ENCODE measurements around the gene ETV3. TPM values are rescaled to one million over a fixed set of nuclear protein-coding genes. Genes with fewer than 3 reads are reported as not detected.

Gene ETV3
- total and polyA plus RNA-seq, 10 of the 15 experiments (the other 5 are each of a cell fraction or from before 2014, with no cell fraction given), result 1.7 to 13.8 (median 7.2) TPM

DNA sequence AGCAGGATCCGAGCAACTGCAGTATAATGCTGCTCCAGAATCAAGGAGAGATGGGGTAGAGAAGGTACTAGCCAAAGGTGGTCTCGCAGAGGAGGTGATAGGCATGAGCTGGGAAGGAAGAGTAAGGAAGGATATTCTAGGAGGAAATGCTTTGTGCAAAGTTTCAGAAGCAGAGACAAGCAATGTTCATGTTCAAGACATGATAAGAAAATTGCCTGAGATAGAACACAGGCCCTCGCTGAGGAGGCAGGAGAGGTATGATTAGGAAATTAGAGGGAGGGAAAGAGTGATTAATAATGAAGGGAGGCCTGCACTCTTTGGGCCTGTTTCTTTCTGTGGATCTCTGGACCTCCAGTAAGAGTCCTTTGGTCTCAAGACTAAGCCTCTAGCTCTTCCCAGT is 12.9 kb upstream of the ETV3 start:
- Histone ChIP-seq H3K4me1 (ENCODE audit: control insufficient read depth, insufficient read depth, low read length) (peaks cover 9% of the 10 kb centered on the region), H3K27ac (ENCODE audit: control insufficient read depth, insufficient read depth) (no peak overlapping the region), H3K4me2 (ENCODE audit: control insufficient read depth, insufficient read depth) (no peak overlapping the region), H4K20me1 (ENCODE audit: control insufficient read depth, insufficient read depth) (no peaks in the 10 kb centered on the region), H2AFZ (ENCODE audit: control insufficient read depth, low read depth, low read length) (no peak overlapping the region), H3K9me3 (replicated peaks; ENCODE audit: control insufficient read depth, insufficient read depth, low read length) (no peaks in the 10 kb centered on the region), H3K79me2 (ENCODE audit: control insufficient read depth, insufficient read depth, low read length) (no peaks in the 10 kb centered on the region), H3K9ac (ENCODE audit: control insufficient read depth, insufficient read depth, low read length) (no peak overlapping the region), H3K27me3 (replicated peaks in 1 of 2; ENCODE audit: control insufficient read depth in 2 of 2, insufficient read depth in 2 of 2, low read length in 1 of 2) (no peaks in the 10 kb centered on the region), H3K36me3 (ENCODE audit: control insufficient read depth in 2 of 2, insufficient read depth in 2 of 2, low read length in 1 of 2) (no peaks in the 10 kb centered on the region), H3K4me3 (no peak overlapping the region)
- SMC1A ChIA-PET (ENCODE audit: uncharacterized antibody, unreplicated experiment), result interaction anchor here (0.7 to 14.0 kb wide), 2 partner anchors 9 to 64 kb away, joined by 3 to 383 read pairs; no protein-coding TSS in a partner anchor
- intact Hi-C loops (cut with micrococcal nuclease; ENCODE audit: unreplicated experiment), result loop anchor here (10.0 kb wide), 1 partner anchor 236 kb away; no protein-coding TSS in a partner anchor
- TF ChIP-seq KLF5 (IDR thresholded peaks at IDR 0.05; ENCODE audit: partially characterized antibody) (no peak), KDM1A (IDR thresholded peaks at IDR 0.05; ENCODE audit: borderline replicate concordance) (no peak), TARDBP (IDR thresholded peaks at IDR 0.05; ENCODE audit: borderline replicate concordance) (no peak), CBFB (IDR thresholded peaks at IDR 0.05; ENCODE audit: low read depth) (no peak), TAF1 (IDR thresholded peaks at IDR 0.05; ENCODE audit: borderline replicate concordance, low read depth, low read length) (no peak), SIX5 (IDR thresholded peaks at IDR 0.05; ENCODE audit: low read depth, low read length, severe bottlenecking) (no peak), EZH2 (IDR thresholded peaks at IDR 0.05; ENCODE audit: borderline replicate concordance, control insufficient read depth, low read depth, low read length) (no peak), FOXK2 (IDR thresholded peaks at IDR 0.05) (no peak), ASH2L (IDR thresholded peaks at IDR 0.05; ENCODE audit: borderline replicate concordance, low read depth) (no peak), RAD51 (IDR thresholded peaks at IDR 0.05) (no peak), CREM (IDR thresholded peaks at IDR 0.05; ENCODE audit: low read depth) (no peak)
- no peak for ATAC-seq
- no peak for DNase-seq (ENCODE audit: low read depth, low spot score)
- in situ Hi-C loops (cut with MboI), result loop anchor here (5.0 kb wide), 1 partner anchor 59 kb away; no protein-coding TSS in a partner anchor
- RAD21 ChIA-PET (ENCODE audit: unreplicated experiment), result interaction anchor here (14.0 kb wide), 1 partner anchor 62 kb away, joined by 442 read pairs; no protein-coding TSS in a partner anchor
- FAIRE-seq, result no peak
- CTCF ChIA-PET, result interaction anchor here (18.4 kb wide), 1 partner anchor 66 kb away, joined by 715 read pairs; no protein-coding TSS in a partner anchor
- POLR2A ChIA-PET, result no interaction called here
- 74% methylated on average over 3 of the region's 3 CpGs for WGBS (ENCODE audit: insufficient coverage, insufficient replicate concordance, low lambda C conversion rate, missing lambda C conversion rate)
- no TSS peak for BruUV-seq (replicated peaks)

Data from GM12878 (cell line).